ENCODE results near the gene PSTK. TPM values are rescaled to one million over a fixed set of nuclear protein-coding genes. Genes with fewer than 3 reads are reported as not detected.

PSTK gene
- total RNA-seq, 1 donor from 2014 or later: 4.6 TPM

- peak within 1 kb of the TSS; percentile 65 for H3K4me3 ChIP-seq (ENCODE audit: low read depth, low read length)
- peak; percentile 70 for DNase-seq (ENCODE audit: low read depth)
- no peak for TF ChIP-seq CTCF (conservative IDR thresholded peaks at IDR 0.05; ENCODE audit: low read depth, low read length)
Measured at GRCh38 chr10:123008355-123009104, 28.3 kb downstream of the PSTK start, which contains the start of the genes ACADSB and IKZF5. TSS of gene ACADSB (plus strand) at chr10:123009006. CDS start at chr10:123009030, 24 bp downstream. TSS of gene IKZF5 (minus strand) at chr10:123008795. CDS start at chr10:122998625, 10,170 bp downstream.

- H3K4me3 ChIP-seq (ENCODE audit: low read depth, low read length): peak overlapping the region; percentile 65
- no peak for DNase-seq (ENCODE audit: low read depth)
- TF ChIP-seq CTCF (conservative IDR thresholded peaks at IDR 0.05; ENCODE audit: low read depth, low read length): no peak
Measured at GRCh38 chr10:123009105-123009820, 29.1 kb downstream of the PSTK start.

GRCh38 chr10:123011987-123012386, 31.8 kb downstream of the PSTK start:
- no peak overlapping the region for H3K4me3 ChIP-seq (ENCODE audit: low read depth, low read length)
- TF ChIP-seq CTCF (conservative IDR thresholded peaks at IDR 0.05; ENCODE audit: low read depth, low read length): no peak
- DNase-seq (ENCODE audit: low read depth): no peak

GRCh38 chr10:123013456-123014419, 33.5 kb downstream of the PSTK start:
- no peak overlapping the region for H3K4me3 ChIP-seq (ENCODE audit: low read depth, low read length)
- peak; percentile 57 for DNase-seq (ENCODE audit: low read depth)
- TF ChIP-seq CTCF (conservative IDR thresholded peaks at IDR 0.05; ENCODE audit: low read depth, low read length): no peak

- no peak for DNase-seq (ENCODE audit: low read depth)
- TF ChIP-seq CTCF (conservative IDR thresholded peaks at IDR 0.05; ENCODE audit: low read depth, low read length): no peak
- H3K4me3 ChIP-seq (ENCODE audit: low read depth, low read length): no peak overlapping the region
Measured at GRCh38 chr10:123014772-123015171, 34.6 kb downstream of the PSTK start.

- no peak for DNase-seq (ENCODE audit: low read depth)
- no peak for TF ChIP-seq CTCF (conservative IDR thresholded peaks at IDR 0.05; ENCODE audit: low read depth, low read length)
- H3K4me3 ChIP-seq (ENCODE audit: low read depth, low read length): no peak overlapping the region
Measured at GRCh38 chr10:123016228-123016627, 36.0 kb downstream of the PSTK start.

All from epithelial cell of proximal tubule (primary cell).